ENCODE measurements around the gene STAU1. TPM values are rescaled to one million over a fixed set of nuclear protein-coding genes. Genes with fewer than 3 reads are reported as not detected.
A peak's percentile ranks its signal among the peaks of the same experiment; 100 is the strongest.

STAU1 gene
- total RNA-seq, 4 donors from 2014 or later, result 39.1 to 61.4 (median 54.4) TPM

GRCh38 chr20:49181265-49181877 is 6.8 kb downstream of the STAU1 start:
- peaks cover 40 to 43% of the 10 kb centered on the region in 2 donors for H3K4me1 ChIP-seq
- DNase-seq, result no peak
- H3K27me3 ChIP-seq, result no peaks in the 10 kb centered on the region
- no peak for ATAC-seq
- intact Hi-C loops (cut with DNase I; ENCODE audit: low total_unique reads) (loop anchor here (5.0 kb wide), 1 partner anchor 39 kb away; no protein-coding TSS in a partner anchor), in situ Hi-C loops (cut with MboI; ENCODE audit: low sequenced_read_pairs in 4 of 4) (no loop called here)
- H3K9me3 ChIP-seq, result no peaks in the 10 kb centered on the region
- no peaks in the 10 kb centered on the region for H3K36me3 ChIP-seq
- TF ChIP-seq POLR2A (IDR thresholded peaks at IDR 0.05), result no peak
- TF ChIP-seq, protein P1, sequence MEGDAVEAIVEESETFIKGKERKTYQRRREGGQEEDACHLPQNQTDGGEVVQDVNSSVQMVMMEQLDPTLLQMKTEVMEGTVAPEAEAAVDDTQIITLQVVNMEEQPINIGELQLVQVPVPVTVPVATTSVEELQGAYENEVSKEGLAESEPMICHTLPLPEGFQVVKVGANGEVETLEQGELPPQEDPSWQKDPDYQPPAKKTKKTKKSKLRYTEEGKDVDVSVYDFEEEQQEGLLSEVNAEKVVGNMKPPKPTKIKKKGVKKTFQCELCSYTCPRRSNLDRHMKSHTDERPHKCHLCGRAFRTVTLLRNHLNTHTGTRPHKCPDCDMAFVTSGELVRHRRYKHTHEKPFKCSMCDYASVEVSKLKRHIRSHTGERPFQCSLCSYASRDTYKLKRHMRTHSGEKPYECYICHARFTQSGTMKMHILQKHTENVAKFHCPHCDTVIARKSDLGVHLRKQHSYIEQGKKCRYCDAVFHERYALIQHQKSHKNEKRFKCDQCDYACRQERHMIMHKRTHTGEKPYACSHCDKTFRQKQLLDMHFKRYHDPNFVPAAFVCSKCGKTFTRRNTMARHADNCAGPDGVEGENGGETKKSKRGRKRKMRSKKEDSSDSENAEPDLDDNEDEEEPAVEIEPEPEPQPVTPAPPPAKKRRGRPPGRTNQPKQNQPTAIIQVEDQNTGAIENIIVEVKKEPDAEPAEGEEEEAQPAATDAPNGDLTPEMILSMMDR (IDR thresholded peaks at IDR 0.05 in 4 of 5, conservative IDR thresholded peaks at IDR 0.05 in 1 of 5), result no peak
- no peak overlapping the region for H3K4me3 ChIP-seq
- H3K27ac ChIP-seq, result peak overlapping the region in 1 of 4 donors; percentile 23

DNA sequence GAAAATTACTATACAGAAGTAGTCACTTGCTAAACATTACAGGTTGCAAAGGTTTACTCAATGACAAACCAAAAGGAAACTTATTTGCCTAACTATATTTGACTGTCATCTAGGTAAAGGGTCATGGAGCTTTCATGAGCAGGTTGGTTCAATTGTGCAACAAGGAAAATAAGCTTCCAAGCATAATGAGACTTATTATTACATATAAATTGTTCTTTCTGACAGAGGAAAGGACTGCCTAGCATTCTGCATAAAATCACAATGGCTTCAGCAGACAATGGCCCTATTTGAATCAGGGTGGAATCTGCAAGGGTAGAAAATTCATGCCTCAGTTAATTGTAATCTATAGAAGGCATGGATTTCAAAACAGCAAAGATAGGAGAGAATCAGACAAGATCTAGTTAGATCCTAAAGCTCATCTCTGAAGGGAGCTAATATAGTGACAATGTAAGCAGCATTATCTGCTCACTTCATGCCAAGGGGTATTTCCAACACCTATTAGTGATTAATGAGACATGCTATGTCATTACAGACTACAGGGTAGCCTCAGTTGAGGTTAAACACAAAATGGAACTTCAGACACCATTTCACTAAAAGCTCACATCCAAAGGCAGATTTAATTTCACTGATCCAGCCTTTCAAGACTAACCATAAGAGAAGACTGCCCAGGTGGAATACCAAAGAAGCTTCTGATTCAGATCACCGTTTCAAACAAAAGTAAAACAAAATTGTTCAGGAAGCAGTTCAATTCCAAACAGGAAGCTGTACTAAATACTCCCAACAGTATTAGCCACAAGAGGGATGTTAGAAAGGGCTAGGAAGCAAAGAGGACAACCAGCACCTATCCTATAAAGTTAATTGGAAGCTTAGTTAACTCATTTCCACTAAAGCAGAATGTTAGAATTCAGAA is 8.5 kb downstream of the STAU1 start:
- no peak for TF ChIP-seq POLR2A (IDR thresholded peaks at IDR 0.05)
- TF ChIP-seq, protein P1 (IDR thresholded peaks at IDR 0.05 in 4 of 5, conservative IDR thresholded peaks at IDR 0.05 in 1 of 5), result no peak
- ATAC-seq (no peak), DNase-seq (no peak)
- Histone ChIP-seq H3K27ac (peak overlapping the region in 3 of 4 donors; percentile 3 to 60 (median 46)), H3K27me3 (no peaks in the 10 kb centered on the region), H3K9me3 (no peaks in the 10 kb centered on the region), H3K36me3 (no peaks in the 10 kb centered on the region), H3K4me3 (no peak overlapping the region), H3K4me1 (peaks cover 27 to 29% of the 10 kb centered on the region in 2 donors)
- in situ Hi-C loops (cut with MboI; ENCODE audit: low sequenced_read_pairs in 4 of 4) (no loop called here), intact Hi-C loops (cut with DNase I; ENCODE audit: low total_unique reads) (loop anchor here (5.0 kb wide), 1 partner anchor 37 kb away; no protein-coding TSS in a partner anchor)

DNA sequence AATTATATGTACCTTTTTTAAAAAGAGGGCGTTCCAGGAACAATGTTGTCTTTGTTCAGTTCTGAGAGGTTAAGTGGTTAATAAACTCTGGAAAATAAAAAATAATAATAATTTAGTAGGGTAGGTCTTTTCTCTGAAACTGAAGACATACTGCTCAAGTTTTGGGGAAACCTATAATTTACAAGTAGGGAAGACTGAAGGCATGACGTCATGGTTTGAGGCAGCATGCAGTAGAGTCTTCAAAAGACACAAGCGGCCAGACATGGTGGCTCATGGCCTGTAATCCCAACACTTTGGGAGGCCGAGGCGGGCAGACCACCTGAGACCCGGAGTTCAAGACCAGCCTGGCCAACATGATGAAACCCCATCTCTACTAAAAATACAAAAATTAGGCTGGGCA is 14.0 kb downstream of the STAU1 start:
- Histone ChIP-seq H3K9me3 (no peaks in the 10 kb centered on the region), H3K4me3 (no peak overlapping the region), H3K27me3 (no peaks in the 10 kb centered on the region), H3K36me3 (no peaks in the 10 kb centered on the region), H3K27ac (no peak overlapping the region), H3K4me1 (peaks cover 3 to 6% of the 10 kb centered on the region in 2 donors)
- ATAC-seq (no peak), DNase-seq (no peak)
- intact Hi-C loops (cut with DNase I; ENCODE audit: low total_unique reads), result no loop called here
- no peak for TF ChIP-seq POLR2A (IDR thresholded peaks at IDR 0.05)
- in situ Hi-C loops (cut with MboI; ENCODE audit: low sequenced_read_pairs in 4 of 4), result no loop called here

DNA sequence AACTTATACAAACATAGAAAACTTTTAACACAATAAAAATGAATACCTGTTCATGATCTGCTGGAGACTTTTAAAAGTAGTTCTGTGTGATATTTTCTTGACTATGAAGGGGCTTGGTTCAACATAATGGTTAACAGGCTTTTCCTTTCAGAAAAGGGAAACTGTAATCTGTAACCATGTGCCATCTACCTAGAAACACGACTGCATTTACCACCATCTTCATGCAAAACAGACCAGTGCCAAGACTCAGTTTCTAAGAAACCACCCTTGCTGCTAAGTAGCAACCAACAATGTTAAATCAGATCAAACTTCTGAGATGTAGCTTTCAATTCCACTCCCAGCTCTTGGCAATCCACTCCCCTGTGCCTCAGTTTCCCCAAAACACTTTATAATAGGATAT is 15.7 kb downstream of the STAU1 start:
- in situ Hi-C loops (cut with MboI; ENCODE audit: low sequenced_read_pairs in 4 of 4) (no loop called here), intact Hi-C loops (cut with DNase I; ENCODE audit: low total_unique reads) (no loop called here)
- DNase-seq (no peak), ATAC-seq (no peak)
- Histone ChIP-seq H3K4me3 (no peak overlapping the region), H3K36me3 (no peaks in the 10 kb centered on the region), H3K27ac (no peak overlapping the region), H3K27me3 (no peaks in the 10 kb centered on the region), H3K4me1 (peaks cover 13 to 16% of the 10 kb centered on the region in 2 donors), H3K9me3 (no peaks in the 10 kb centered on the region)
- no peak for TF ChIP-seq POLR2A (IDR thresholded peaks at IDR 0.05)
- TF ChIP-seq, protein P1 (IDR thresholded peaks at IDR 0.05 in 4 of 5, conservative IDR thresholded peaks at IDR 0.05 in 1 of 5), result no peak

- TF ChIP-seq, protein P1 (IDR thresholded peaks at IDR 0.05 in 4 of 5, conservative IDR thresholded peaks at IDR 0.05 in 1 of 5), result no peak
- TF ChIP-seq POLR2A (IDR thresholded peaks at IDR 0.05), result no peak
- H3K4me1 ChIP-seq, result peaks cover 18 to 20% of the 10 kb centered on the region in 2 donors
- in situ Hi-C loops (cut with MboI; ENCODE audit: low sequenced_read_pairs in 4 of 4), result no loop called here
Measured at GRCh38 chr20:49171909-49172308, 16.2 kb downstream of the STAU1 start.

More at GRCh38 chr20:49171909-49172308, 16.2 kb downstream of the STAU1 start:
- ATAC-seq (no peak), DNase-seq (no peak)
- intact Hi-C loops (cut with DNase I; ENCODE audit: low total_unique reads), result no loop called here
- Histone ChIP-seq H3K4me3 (no peak overlapping the region), H3K27me3 (no peaks in the 10 kb centered on the region), H3K27ac (no peak overlapping the region), H3K36me3 (no peaks in the 10 kb centered on the region), H3K9me3 (no peaks in the 10 kb centered on the region)

Data from gastrocnemius medialis (tissue), 4 donors.